Measurements from ENCODE around the gene CRACR2A. TPM values are rescaled to one million over a fixed set of nuclear protein-coding genes. Genes with fewer than 3 reads are reported as not detected.

Gene CRACR2A
- total RNA-seq, 6 experiments from 2014 or later: 0.43 to 1.5 (median 0.91) TPM

- peak in 3 of 4 donors; percentile 22 to 49 (median 44) for ATAC-seq
- H3K27ac ChIP-seq: no peak overlapping the region
Measured at GRCh38 chr12:3718100-3718499, 34.8 kb downstream of the CRACR2A start.

GRCh38 chr12:3717283-3717898 lies 35.5 kb downstream of the CRACR2A start:
- ATAC-seq: no peak

More at GRCh38 chr12:3718100-3718499, 34.8 kb downstream of the CRACR2A start:
- H3K36me3 ChIP-seq: no peaks in the 10 kb centered on the region
- H3K4me3 ChIP-seq: no peak overlapping the region
- no CpG with 5 or more reads among the region's 4 CpGs for WGBS (ENCODE audit: insufficient coverage, low coverage, low lambda C conversion rate, missing lambda C conversion rate)
- H3K27me3 ChIP-seq: no peaks in the 10 kb centered on the region
- no peak for TF ChIP-seq POLR2A (IDR thresholded peaks at IDR 0.05)
- TF ChIP-seq CTCF (IDR thresholded peaks at IDR 0.05): no peak
- intact Hi-C loops (cut with DNase I): no loop called here
- peak in 2 of 3 donors; percentile 30 to 69 for DNase-seq
- no peaks in the 10 kb centered on the region for H3K9me3 ChIP-seq
- no peaks in the 10 kb centered on the region for H3K4me1 ChIP-seq

GRCh38 chr12:3715999-3716398 lies 36.9 kb downstream of the CRACR2A start:
- Histone ChIP-seq H3K4me3 (no peak overlapping the region), H3K27me3 (no peaks in the 10 kb centered on the region), H3K9me3 (no peaks in the 10 kb centered on the region), H3K36me3 (no peaks in the 10 kb centered on the region), H3K4me1 (no peaks in the 10 kb centered on the region), H3K27ac (no peak overlapping the region)
- TF ChIP-seq CTCF (IDR thresholded peaks at IDR 0.05) (no peak), POLR2A (IDR thresholded peaks at IDR 0.05) (no peak)
- WGBS (ENCODE audit: insufficient coverage, low coverage, low lambda C conversion rate, missing lambda C conversion rate): 100% methylated on average over 1 of the region's 1 CpG
- DNase-seq (no peak), ATAC-seq (no peak)
- intact Hi-C loops (cut with DNase I): no loop called here

More at GRCh38 chr12:3717283-3717898, 35.5 kb downstream of the CRACR2A start:
- intact Hi-C loops (cut with DNase I): no loop called here
- Histone ChIP-seq H3K27me3 (no peaks in the 10 kb centered on the region), H3K4me1 (no peaks in the 10 kb centered on the region), H3K27ac (no peak overlapping the region), H3K4me3 (no peak overlapping the region), H3K9me3 (no peaks in the 10 kb centered on the region), H3K36me3 (no peaks in the 10 kb centered on the region)
- 93% methylated on average over 4 of the region's 9 CpGs for WGBS (ENCODE audit: insufficient coverage, low coverage, low lambda C conversion rate, missing lambda C conversion rate)
- no peak for TF ChIP-seq CTCF (IDR thresholded peaks at IDR 0.05)
- no peak for TF ChIP-seq POLR2A (IDR thresholded peaks at IDR 0.05)
- DNase-seq: no peak

- Histone ChIP-seq H3K27ac (no peak overlapping the region), H3K4me3 (no peak overlapping the region), H3K4me1 (no peaks in the 10 kb centered on the region), H3K36me3 (no peaks in the 10 kb centered on the region), H3K27me3 (no peaks in the 10 kb centered on the region), H3K9me3 (no peaks in the 10 kb centered on the region)
- TF ChIP-seq POLR2A (IDR thresholded peaks at IDR 0.05) (no peak), CTCF (IDR thresholded peaks at IDR 0.05) (no peak)
- 100% methylated on average over 2 of the region's 2 CpGs for WGBS (ENCODE audit: insufficient coverage, low coverage, low lambda C conversion rate, missing lambda C conversion rate)
- intact Hi-C loops (cut with DNase I): no loop called here
- ATAC-seq (no peak), DNase-seq (no peak)
Measured at GRCh38 chr12:3713947-3714346, 39.0 kb downstream of the CRACR2A start.

All from right lobe of liver (tissue), 6 donors.